NCI-H2196 treated with DMSO at 0.1 percent for 48 hours (cell line): Measurements from ENCODE around the gene PITPNB.

Experiments used
- DNase-seq: peaks from one replicate; lab custom pipeline; 2025; ENCODE audit not compliant: unreplicated experiment; lab: John Stamatoyannopoulos, UW

The PITPNB gene

DNA sequence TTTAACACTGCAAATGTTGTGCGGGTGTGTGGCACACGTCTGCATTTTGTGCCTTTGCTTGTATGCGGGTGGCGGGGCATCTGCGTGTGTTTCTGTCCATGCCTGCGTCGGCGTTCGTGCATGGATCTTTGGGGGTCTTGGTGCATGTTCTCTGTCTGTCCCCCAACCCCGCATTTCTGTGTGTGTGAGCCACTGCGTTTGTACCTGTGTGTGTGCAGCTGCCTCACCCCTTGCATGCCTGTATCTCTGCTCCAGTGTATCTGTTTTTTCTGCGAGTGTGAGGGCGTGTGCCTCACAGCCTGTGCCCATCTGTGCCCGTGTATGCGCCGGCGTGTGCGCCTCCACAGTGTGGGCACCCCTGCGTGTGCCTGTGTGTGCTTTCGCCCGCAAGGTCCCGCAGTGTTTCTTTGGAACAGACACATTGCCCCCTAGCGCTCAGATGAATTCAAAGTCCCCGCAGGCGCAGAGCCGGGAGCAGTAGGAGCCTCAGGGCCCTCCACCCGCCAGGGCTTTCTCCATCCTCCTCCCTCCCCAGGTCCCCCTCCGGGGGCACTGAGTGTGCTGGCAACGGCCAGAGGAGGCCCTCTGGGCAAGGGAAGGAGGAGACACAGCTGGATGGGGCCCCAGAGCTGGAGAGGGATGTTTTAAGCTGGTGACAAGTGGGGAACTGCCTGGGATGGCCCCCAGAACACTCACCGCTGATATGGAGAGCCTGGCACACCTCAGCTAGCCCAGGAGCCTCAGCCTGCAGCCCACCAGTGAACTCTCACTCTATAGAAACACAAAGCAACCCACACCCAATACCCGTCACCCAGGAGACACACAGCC, 114.4 kb downstream of the PITPNB start:
- no peak for DNase-seq

DNA sequence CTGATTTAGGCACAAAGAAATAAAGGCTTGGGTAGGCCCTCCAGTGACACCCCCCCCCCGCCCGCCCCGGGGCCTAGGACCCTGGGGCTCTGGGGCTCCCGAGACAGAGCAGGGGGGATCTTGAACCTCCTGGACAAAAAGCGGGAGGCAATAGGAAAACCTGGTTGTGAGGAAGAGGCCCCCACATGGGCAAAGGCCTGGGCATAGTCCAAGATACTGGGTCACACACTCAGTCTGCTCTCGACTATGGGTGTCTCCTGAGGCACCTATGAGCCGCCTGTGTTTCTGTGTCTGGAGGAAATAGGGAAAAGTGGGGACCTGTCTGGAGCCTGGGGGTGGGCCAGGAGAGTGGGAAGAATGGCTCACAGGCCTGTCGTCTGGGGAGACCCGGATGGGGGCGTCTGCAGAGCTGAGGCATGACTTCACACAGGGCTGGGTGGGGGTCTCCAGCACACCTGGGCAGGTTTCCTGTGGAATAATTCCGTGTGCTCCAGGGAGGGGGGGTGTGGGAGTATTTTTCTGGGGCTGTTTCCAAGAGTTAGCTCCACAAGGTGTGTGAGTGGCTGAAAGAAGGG, 115.1 kb downstream of the PITPNB start:
- no peak for DNase-seq

DNA sequence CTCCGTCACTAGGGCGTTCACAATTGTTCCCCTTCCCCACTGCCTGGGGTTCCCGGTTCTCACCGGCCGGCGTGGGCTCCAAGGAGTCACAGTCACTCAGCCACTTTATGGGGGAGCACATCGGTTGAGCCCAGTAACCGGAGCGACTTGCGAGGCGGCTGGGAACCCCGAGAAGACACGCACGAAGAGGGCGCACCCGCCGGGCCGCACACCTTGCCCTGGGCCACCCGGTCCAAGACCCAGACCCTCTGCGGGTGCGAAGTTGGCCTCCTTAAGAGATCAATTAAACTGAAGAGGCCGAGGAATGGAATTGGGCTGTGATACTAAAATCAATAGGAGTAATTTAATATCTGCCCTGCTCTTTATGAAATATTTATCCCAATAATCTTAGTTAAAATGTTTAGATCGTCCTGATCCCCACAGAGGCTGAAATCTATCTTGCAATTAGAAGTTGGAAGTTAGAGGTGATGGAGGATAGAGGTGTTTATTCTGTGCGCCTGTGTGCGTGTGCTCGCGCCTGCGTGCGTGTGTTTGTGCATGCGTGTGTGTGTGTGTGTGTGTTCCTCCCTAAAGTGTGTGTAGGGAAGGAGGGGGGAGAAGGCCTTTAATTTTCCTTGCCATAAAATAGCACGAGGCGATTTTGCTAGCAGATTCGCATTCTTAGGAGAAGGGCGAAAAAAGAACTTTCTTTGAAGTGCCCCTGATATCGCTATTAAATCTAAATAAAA, 116.5 kb downstream of the PITPNB start:
- no peak for DNase-seq
